GM10266 (cell line): Measurements from ENCODE around the gene ZCCHC17.

ENCODE experiments used
- DNase-seq: peaks from one replicate; pipeline ENCODE4 v3.0.0; 2012; ENCODE audit errors: extremely low spot score
- CTCF ChIP-seq: IDR thresholded peaks from 2 replicates; pipeline ENCODE4 v1.5.1; 2012; ENCODE audit warnings: mild to moderate bottlenecking, low read depth; ENCODE audit not compliant: control insufficient read depth, insufficient read depth; ENCODE audit errors: missing control alignments

The ZCCHC17 gene

GRCh38 chr1:31308036-31308435, 11.2 kb downstream of the ZCCHC17 start:
- no peak for DNase-seq
- no peak for TF ChIP-seq CTCF

DNA sequence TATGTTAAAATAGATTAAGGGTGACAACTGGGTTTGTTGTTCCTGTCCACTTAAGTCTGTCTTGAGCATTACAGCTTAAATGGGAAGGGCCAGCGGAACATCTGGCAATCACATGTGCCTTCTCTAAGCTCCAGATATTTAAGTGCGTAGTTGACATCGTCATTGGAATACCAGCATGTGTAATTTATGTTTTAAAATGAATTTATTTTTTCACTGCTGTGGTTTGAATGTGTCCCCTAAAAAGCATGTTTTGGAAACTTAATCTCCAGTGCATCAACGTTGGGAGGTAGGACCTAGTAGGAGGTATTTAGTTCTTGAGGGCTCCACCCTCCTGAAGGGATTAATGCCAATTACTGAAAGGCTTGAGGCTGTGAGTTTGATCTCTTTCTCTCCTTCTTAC, 13.4 kb downstream of the ZCCHC17 start:
- no peak for TF ChIP-seq CTCF
- no peak for DNase-seq

- TF ChIP-seq CTCF = no peak
- DNase-seq = no peak
Observed at GRCh38 chr1:31315902-31316301, 19.1 kb downstream of the ZCCHC17 start.

- no peak for TF ChIP-seq CTCF
- no peak for DNase-seq
Observed at GRCh38 chr1:31318146-31318545, 21.3 kb downstream of the ZCCHC17 start.

GRCh38 chr1:31324093-31324492, 27.3 kb downstream of the ZCCHC17 start:
- DNase-seq = no peak
- no peak for TF ChIP-seq CTCF

GRCh38 chr1:31324992-31325391, 28.2 kb downstream of the ZCCHC17 start:
- no peak for DNase-seq
- TF ChIP-seq CTCF = no peak

GRCh38 chr1:31326461-31326860, 29.6 kb downstream of the ZCCHC17 start:
- DNase-seq = no peak
- no peak for TF ChIP-seq CTCF
